Measurements from ENCODE around the gene ELANE.

The ELANE gene

GRCh38 chr19:900043-900301 is 47.9 kb downstream of the ELANE start:
- DNase-seq = no peak

DNA sequence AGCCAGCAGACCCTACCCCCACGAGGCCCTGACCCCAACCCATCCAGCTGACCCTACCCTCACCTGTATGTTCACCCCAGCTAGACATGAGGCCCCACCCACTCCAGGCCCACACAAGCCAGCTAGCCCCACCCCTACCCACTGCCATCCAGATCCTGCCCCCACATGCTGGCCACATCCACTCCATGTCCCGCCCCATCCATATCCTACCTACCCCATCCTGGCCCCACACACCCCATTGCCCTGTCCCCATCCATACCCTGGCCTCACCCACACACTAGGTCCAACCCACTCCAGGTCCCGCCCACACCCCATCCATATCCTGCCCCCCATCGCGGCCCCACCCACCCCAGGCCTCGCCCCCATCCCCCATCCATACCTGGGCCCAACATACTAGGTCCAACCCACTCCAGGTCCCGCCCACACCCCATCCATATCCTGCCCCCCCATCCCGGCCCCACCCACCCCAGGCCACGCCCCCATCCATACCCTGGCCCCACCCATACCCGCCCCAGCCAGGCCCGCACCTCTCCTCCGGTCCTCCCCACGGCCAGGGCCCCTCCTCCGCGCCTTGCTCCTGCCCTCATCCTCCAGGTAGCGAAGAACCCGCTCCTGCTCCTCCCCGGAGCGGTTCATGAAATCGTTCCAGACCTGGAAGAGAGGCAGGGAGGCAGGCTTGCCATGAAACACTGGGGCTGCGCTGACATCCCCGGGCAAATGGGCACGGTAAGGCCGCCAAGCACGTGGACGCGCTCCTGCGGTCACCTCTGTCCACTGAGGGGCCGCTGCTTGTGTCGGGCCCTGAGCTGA is 48.4 kb downstream of the ELANE start:
- no peak for DNase-seq

- no peak for DNase-seq
Observed at GRCh38 chr19:901216-902092, 49.4 kb downstream of the ELANE start.

GRCh38 chr19:902093-902370 is 49.9 kb downstream of the ELANE start:
- DNase-seq = no peak

DNA sequence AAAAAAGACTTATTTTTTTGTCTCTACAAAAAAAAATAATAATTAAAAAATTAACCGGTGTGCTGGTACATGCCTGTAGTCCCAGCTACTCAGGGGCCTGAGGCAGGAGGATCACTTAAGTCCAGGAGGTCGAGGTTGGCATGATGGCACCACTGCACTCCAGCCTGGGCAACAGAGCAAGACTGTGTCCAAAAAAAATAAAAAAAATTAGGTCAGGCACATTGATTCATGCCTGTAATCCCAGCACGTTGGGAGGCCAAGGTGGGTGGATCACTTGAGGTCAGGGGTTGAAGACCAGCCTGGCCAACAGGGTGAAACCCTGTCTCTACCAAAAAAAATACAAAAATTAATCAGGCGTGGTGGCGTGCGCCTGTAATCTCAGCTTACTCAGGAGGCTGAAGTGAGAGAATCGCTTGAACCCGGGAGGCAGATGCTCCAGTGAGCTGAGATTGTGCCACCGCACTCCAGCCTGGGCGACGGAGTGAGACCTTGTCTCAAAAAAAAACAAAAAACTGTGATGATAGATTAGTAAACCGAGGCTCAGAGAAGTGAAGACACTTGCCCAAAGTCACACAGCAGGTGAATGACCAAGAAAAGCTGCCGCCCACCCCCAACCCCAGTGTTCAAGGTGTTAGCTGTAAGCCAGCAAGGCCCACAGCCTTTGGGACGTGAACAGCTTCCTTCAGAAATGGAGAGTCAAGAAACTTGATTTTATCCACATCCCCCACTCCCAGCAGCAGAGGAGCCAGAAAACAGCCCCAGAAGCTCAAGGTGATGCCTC is 50.5 kb downstream of the ELANE start:
- no peak for DNase-seq

- no peak for DNase-seq
Observed at GRCh38 chr19:903266-903797, 51.2 kb downstream of the ELANE start.

- DNase-seq = no peak
Observed at GRCh38 chr19:904545-904944, 52.4 kb downstream of the ELANE start.
